ENCODE results near the gene PIK3R2.
"Not testable (repeated sequence)": the region's sequence is repeated elsewhere in the genome, so short reads cannot be mapped to it uniquely, and the experiment has no call there.

Gene PIK3R2

GRCh38 chr19:18156268-18156667, 3.3 kb downstream of the PIK3R2 start:
- no peak for DNase-seq

GRCh38 chr19:18156841-18157464, 4.0 kb downstream of the PIK3R2 start:
- DNase-seq = no peak

- no peak for DNase-seq
These were observed 4.6 kb downstream of the PIK3R2 start for GRCh38 chr19:18157465-18158063.

GRCh38 chr19:18158467-18158866, 5.5 kb downstream of the PIK3R2 start:
- no peak for DNase-seq

- DNase-seq = not testable (repeated sequence)
These were observed 6.2 kb downstream of the PIK3R2 start for GRCh38 chr19:18159059-18159616.

- no peak for DNase-seq
These were observed 6.8 kb downstream of the PIK3R2 start for GRCh38 chr19:18159810-18160209.

GRCh38 chr19:18160493-18160970, 7.6 kb downstream of the PIK3R2 start:
- no peak for DNase-seq

GRCh38 chr19:18160971-18161635, 8.1 kb downstream of the PIK3R2 start:
- peak; percentile 20 for DNase-seq

GRCh38 chr19:18161636-18162002, 8.7 kb downstream of the PIK3R2 start:
- DNase-seq = no peak

GRCh38 chr19:18164072-18164471, 11.1 kb downstream of the PIK3R2 start:
- no peak for DNase-seq

GRCh38 chr19:18165794-18166544, 13.0 kb downstream of the PIK3R2 start:
- no peak for DNase-seq

- no peak for DNase-seq
These were observed 14.0 kb downstream of the PIK3R2 start for GRCh38 chr19:18167011-18167410.

GRCh38 chr19:18167975-18168645, 15.1 kb downstream of the PIK3R2 start:
- no peak for DNase-seq

- no peak for DNase-seq
These were observed 15.9 kb downstream of the PIK3R2 start for GRCh38 chr19:18168673-18169381.

GRCh38 chr19:18170714-18171255, 17.8 kb downstream of the PIK3R2 start:
- no peak for DNase-seq

GRCh38 chr19:18171605-18172327, 18.8 kb downstream of the PIK3R2 start:
- no peak for DNase-seq

GRCh38 chr19:18172331-18173053, 19.5 kb downstream of the PIK3R2 start:
- DNase-seq = no peak

- DNase-seq = peak; percentile 35
These were observed 20.1 kb downstream of the PIK3R2 start for GRCh38 chr19:18173054-18173571.

- peak; percentile 83 for DNase-seq
These were observed 20.8 kb downstream of the PIK3R2 start, which contains the start of gene IFI30 for GRCh38 chr19:18173572-18174288. Gene IFI30, plus strand, starts transcription at chr19:18173813. Its CDS starts 29 bp downstream, at chr19:18173842.
